Common myeloid progenitor, CD34-positive (primary cell): Measurements from ENCODE around the gene AGAP1.

Experiments
- CTCF ChIA-PET: fragments of 350-600 bp; sonication (Branson Sonifier 250); formaldehyde crosslinking; loops from one replicate; lab custom pipeline; 2021; ENCODE audit warnings: antibody characterized with exemption; lab: Charles Lee
- POLR2A ChIA-PET: fragments of 350-600 bp; sonication (Branson Sonifier 250); formaldehyde crosslinking; loops from one replicate; lab custom pipeline; 2021; ENCODE audit warnings: antibody characterized with exemption; lab: Charles Lee
- DNase-seq, 3 donors: peaks; one replicate each; pipeline versions ENCODE4 v3.0.0 to v3.0.0-alpha.2; 2013
- H3K27ac ChIP-seq, 2 experiments: 1 replicate in 1 of 2; 2 replicates in 1 of 2; pipeline ENCODE4 v1.7.0; 2013; ENCODE audit warnings: inconsistent platforms in 2 of 2, low read length in 2 of 2, mild to moderate bottlenecking in 2 of 2, low read depth in 1 of 2, moderate library complexity in 1 of 2; ENCODE audit not compliant: severe bottlenecking in 2 of 2, insufficient read depth in 1 of 2, poor library complexity in 1 of 2
- H3K27me3 ChIP-seq, 5 experiments: replicated peaks in 2 of 5; 1 replicate in 3 of 5; 2 replicates in 2 of 5; pipeline versions ENCODE4 v1.6.1 to v1.7.0; 2013; ENCODE audit warnings: low read length in 4 of 5, mild to moderate bottlenecking in 2 of 5, moderate library complexity in 2 of 5, inconsistent platforms in 1 of 5; ENCODE audit not compliant: insufficient read depth in 5 of 5, control insufficient read depth in 4 of 5
- H3K36me3 ChIP-seq, 4 experiments: 1 replicate in 2 of 4; 2 replicates in 2 of 4; pipeline versions ENCODE4 v1.6.1 to v1.7.0; 2013; ENCODE audit warnings: low read length in 3 of 4, control low read depth in 1 of 4, mild to moderate bottlenecking in 1 of 4; ENCODE audit not compliant: control insufficient read depth in 4 of 4, insufficient read depth in 4 of 4
- H3K4me1 ChIP-seq, 4 experiments: 1 replicate in 3 of 4; 2 replicates in 1 of 4; pipeline versions ENCODE4 v1.6.1 to v1.7.1; 2013; ENCODE audit warnings: low read length in 3 of 4, mild to moderate bottlenecking in 3 of 4, control low read depth in 1 of 4, inconsistent platforms in 1 of 4, moderate library complexity in 1 of 4; ENCODE audit not compliant: control insufficient read depth in 4 of 4, insufficient read depth in 4 of 4; ENCODE audit errors: control extremely low read depth in 1 of 4
- H3K4me3 ChIP-seq, 7 experiments: 1 replicate in 4 of 7; 2 replicates in 3 of 7; pipeline versions ENCODE4 v1.5.1 to v1.7.0; 2013; ENCODE audit warnings: mild to moderate bottlenecking in 7 of 7, low read length in 6 of 7, moderate library complexity in 6 of 7, inconsistent platforms in 2 of 7, low read depth in 2 of 7, control low read depth in 1 of 7; ENCODE audit not compliant: insufficient read depth in 4 of 7, control insufficient read depth in 1 of 7; ENCODE audit errors: extremely low read depth in 1 of 7
- H3K9me3 ChIP-seq, 5 experiments: 1 replicate in 4 of 5; 2 replicates in 1 of 5; pipeline versions ENCODE4 v1.6.1 to v1.7.1; 2013; ENCODE audit warnings: low read length in 4 of 5, mild to moderate bottlenecking in 2 of 5, inconsistent platforms in 1 of 5, low read depth in 1 of 5, moderate library complexity in 1 of 5; ENCODE audit not compliant: control insufficient read depth in 4 of 5, insufficient read depth in 2 of 5; ENCODE audit errors: control extremely low read depth in 1 of 5
- WGBS: methylation state at CpG from one replicate; pipeline ENCODE4 v1.1.5; 2013; ENCODE audit not compliant: insufficient coverage; 5-methylcytosine and 5-hydroxymethylcytosine counted together

AGAP1 gene

GRCh38 chr2:235668782-235669181 is 174.9 kb downstream of the AGAP1 start:
- CTCF ChIA-PET = no interaction called here
- peaks cover 0 to 29% (median 13%) of the 10 kb centered on the region in 4 experiments for H3K4me1 ChIP-seq
- no peaks in the 10 kb centered on the region for H3K9me3 ChIP-seq
- peak overlapping the region in 1 of 7 experiments; percentile 53 for H3K4me3 ChIP-seq
- no CpG with 5 or more reads among the region's 4 CpGs for WGBS
- POLR2A ChIA-PET = no interaction called here
- H3K36me3 ChIP-seq = no peaks in the 10 kb centered on the region
- no peak for DNase-seq
- no peak overlapping the region for H3K27ac ChIP-seq
- H3K27me3 ChIP-seq = peaks cover 18 to 97% (median 42%) of the 10 kb centered on the region in 5 experiments

GRCh38 chr2:235669269-235669831 is 175.5 kb downstream of the AGAP1 start:
- H3K4me1 ChIP-seq = peaks cover 0 to 29% (median 13%) of the 10 kb centered on the region in 4 experiments
- no peaks in the 10 kb centered on the region for H3K9me3 ChIP-seq
- H3K36me3 ChIP-seq = no peaks in the 10 kb centered on the region
- 0% methylated on average over 22 of the region's 77 CpGs for WGBS
- no peak overlapping the region for H3K27ac ChIP-seq
- peaks cover 18 to 98% (median 45%) of the 10 kb centered on the region in 5 experiments for H3K27me3 ChIP-seq
- DNase-seq = peak; percentile 65 to 76 (median 68)
- ChIA-PET POLR2A (no interaction called here), CTCF (no interaction called here)
- H3K4me3 ChIP-seq = peak overlapping the region in 4 of 7 experiments; percentile 21 to 53 (median 34)

GRCh38 chr2:235669983-235670962 is 176.4 kb downstream of the AGAP1 start:
- 2% methylated on average over 139 of the region's 148 CpGs for WGBS
- peaks cover 18 to 94% (median 39%) of the 10 kb centered on the region in 5 experiments for H3K27me3 ChIP-seq
- CTCF ChIA-PET = no interaction called here
- H3K36me3 ChIP-seq = no peaks in the 10 kb centered on the region
- peak overlapping the region in 1 of 7 experiments; percentile 46 for H3K4me3 ChIP-seq
- DNase-seq = peak in 1 of 3 donors; percentile 18
- H3K27ac ChIP-seq = no peak overlapping the region
- POLR2A ChIA-PET = no interaction called here
- no peaks in the 10 kb centered on the region for H3K9me3 ChIP-seq
- H3K4me1 ChIP-seq = peaks cover 0 to 29% (median 13%) of the 10 kb centered on the region in 4 experiments

GRCh38 chr2:235670974-235671787 is 177.3 kb downstream of the AGAP1 start:
- ChIA-PET CTCF (interaction anchor here (1.9 kb wide), 1 partner anchor 10 kb away, joined by 5 read pairs; no protein-coding TSS in a partner anchor), POLR2A (no interaction called here)
- H3K9me3 ChIP-seq = no peaks in the 10 kb centered on the region

GRCh38 chr2:235672720-235673119 is 178.9 kb downstream of the AGAP1 start:
- no peak overlapping the region for H3K4me3 ChIP-seq
- CTCF ChIA-PET = interaction anchor here (1.9 kb wide), 1 partner anchor 9 kb away, joined by 5 read pairs; no protein-coding TSS in a partner anchor
- no peak overlapping the region for H3K27ac ChIP-seq
- 100% methylated on average over 1 of the region's 3 CpGs for WGBS
- H3K4me1 ChIP-seq = peaks cover 0 to 23% (median 11%) of the 10 kb centered on the region in 4 experiments
- no peaks in the 10 kb centered on the region for H3K36me3 ChIP-seq
- H3K9me3 ChIP-seq = no peaks in the 10 kb centered on the region
- DNase-seq = no peak
- POLR2A ChIA-PET = no interaction called here
- H3K27me3 ChIP-seq = peaks cover 13 to 88% (median 24%) of the 10 kb centered on the region in 5 experiments

More at GRCh38 chr2:235670974-235671787, 177.3 kb downstream of the AGAP1 start:
- Histone ChIP-seq H3K4me3 (peak overlapping the region in 1 of 7 experiments; percentile 11), H3K27me3 (peaks cover 17 to 94% (median 34%) of the 10 kb centered on the region in 5 experiments), H3K27ac (no peak overlapping the region), H3K36me3 (no peaks in the 10 kb centered on the region), H3K4me1 (peaks cover 0 to 25% (median 12%) of the 10 kb centered on the region in 4 experiments)
- WGBS = 5% methylated on average over 47 of the region's 64 CpGs
- DNase-seq = peak in 2 of 3 donors; percentile 35 to 38

GRCh38 chr2:235674146-235674545 is 180.3 kb downstream of the AGAP1 start:
- Histone ChIP-seq H3K9me3 (no peaks in the 10 kb centered on the region), H3K4me3 (no peak overlapping the region), H3K27me3 (peaks cover 10 to 87% (median 21%) of the 10 kb centered on the region in 5 experiments), H3K4me1 (peaks cover 0 to 23% (median 10%) of the 10 kb centered on the region in 4 experiments), H3K36me3 (no peaks in the 10 kb centered on the region), H3K27ac (no peak overlapping the region)
- 73% methylated on average over 2 of the region's 7 CpGs for WGBS
- no peak for DNase-seq
- CTCF ChIA-PET = interaction anchor here (0.7 kb wide), 1 partner anchor 679 kb away, joined by 3 read pairs; no protein-coding TSS in a partner anchor
- POLR2A ChIA-PET = no interaction called here
